Subcutaneous adipose tissue (tissue), 4 donors: ENCODE results near the gene USPL1. TPM values are rescaled to one million over a fixed set of nuclear protein-coding genes. Genes with fewer than 3 reads are reported as not detected.

Experiments used
- CTCF ChIP-seq: fragments of 450-650 bp; IDR thresholded peaks from one replicate; pipeline ENCODE4 v1.5.1; 2016; ENCODE audit warnings: low read depth, mild to moderate bottlenecking, control low read depth, antibody characterized with exemption, moderate library complexity
- total RNA-seq, 4 donors: library from RNA; depleted of rRNA; stranded (reverse); fragments of >200 nt; gene quantifications; one replicate each; pipeline ENCODE4 v1.1.0, GENCODE V29; 2016

USPL1 gene
- total RNA-seq, 4 donors from 2014 or later, result 24.3 to 47.8 (median 25.9) TPM

GRCh38 chr13:30687601-30688000 lies 69.9 kb downstream of the USPL1 start:
- no peak for TF ChIP-seq CTCF

- TF ChIP-seq CTCF, result no peak
Observed at GRCh38 chr13:30689752-30690151, 72.0 kb downstream of the USPL1 start.

GRCh38 chr13:30690282-30691188 lies 72.8 kb downstream of the USPL1 start:
- TF ChIP-seq CTCF, result no peak

GRCh38 chr13:30692113-30692512 lies 74.4 kb downstream of the USPL1 start:
- TF ChIP-seq CTCF, result no peak

GRCh38 chr13:30696278-30697176 lies 78.8 kb downstream of the USPL1 start:
- TF ChIP-seq CTCF, result no peak

- TF ChIP-seq CTCF, result no peak
Observed at GRCh38 chr13:30697177-30697953, 79.6 kb downstream of the USPL1 start.
